Panc1 (cell line): ENCODE measurements around the gene PLCG2. TPM values are rescaled to one million over a fixed set of nuclear protein-coding genes. Genes with fewer than 3 reads are reported as not detected.

Experiments
- ATAC-seq: fragments of 200-7000 bp; cut with Tn5 transposase; 2 replicates; pipeline ENCODE4 v1.9.1; 2020; ENCODE audit warnings: mild to moderate bottlenecking, moderate library complexity
- BruUV-seq: library from RNA; stranded (reverse); fragments of 400-500 nt; replicated peaks from 2 replicates; lab custom pipeline; 2021; lab: Mats Ljungman, UMichigan
- CTCF ChIA-PET: fragments of 300-600 bp; sonication (Branson Sonifier 250); formaldehyde crosslinking; loops from one replicate; lab custom pipeline; 2022; ENCODE audit warnings: antibody characterized with exemption; lab: Charles Lee
- POLR2A ChIA-PET: fragments of 300-600 bp; sonication (Branson Sonifier 250); formaldehyde crosslinking; loops from one replicate; lab custom pipeline; 2022; ENCODE audit warnings: antibody characterized with exemption; lab: Charles Lee
- DNase-seq: peaks from one replicate; pipeline ENCODE4 v3.0.0-alpha.2; 2010; ENCODE audit warnings: low read depth, low spot score
- H3K27ac ChIP-seq: 2 replicates; pipeline ENCODE4 v1.5.1; 2011; ENCODE audit warnings: mild to moderate bottlenecking, low read length, inconsistent platforms
- H3K27me3 ChIP-seq: fragments of 200-500 bp; sonication (Bioruptor generic); 2 replicates; pipeline ENCODE4 v1.6.0; 2014; ENCODE audit warnings: low read length, inconsistent platforms; ENCODE audit not compliant: control insufficient read depth, insufficient read depth
- H3K36me3 ChIP-seq: fragments of 200-500 bp; sonication (Bioruptor generic); 2 replicates; pipeline ENCODE4 v1.5.1; 2014; ENCODE audit warnings: inconsistent platforms, mild to moderate bottlenecking, low read length, moderate library complexity; ENCODE audit not compliant: control insufficient read depth, insufficient read depth
- H3K4me1 ChIP-seq: 2 replicates; pipeline ENCODE4 v1.5.1; 2011; ENCODE audit warnings: inconsistent platforms, mild to moderate bottlenecking, low read length, moderate library complexity; ENCODE audit not compliant: control insufficient read depth, insufficient read depth
- H3K4me3 ChIP-seq, 2 experiments: 2 replicates each; pipeline ENCODE4 v1.5.1; 2011 to 2012; ENCODE audit warnings: low read depth in 2 of 2, low read length in 2 of 2, mild to moderate bottlenecking in 2 of 2, inconsistent platforms in 1 of 2, moderate library complexity in 1 of 2
- H3K9me3 ChIP-seq: fragments of 200-500 bp; sonication (Bioruptor generic); 2 replicates; pipeline ENCODE4 v1.5.1; 2014; ENCODE audit warnings: low read depth, mild to moderate bottlenecking, inconsistent platforms, low read length, moderate library complexity; ENCODE audit not compliant: control insufficient read depth, insufficient read depth
- POLR2AphosphoS5 ChIP-seq: IDR thresholded peaks from 2 replicates; pipeline ENCODE4 v1.6.1; 2012; ENCODE audit warnings: mild to moderate bottlenecking, low read depth, low read length, moderate library complexity
- REST ChIP-seq, 2 experiments: IDR thresholded peaks; 2 replicates each; pipeline ENCODE4 v1.6.1; 2011 to 2012; ENCODE audit warnings: low read depth in 2 of 2, control low read depth in 1 of 2, low read length in 1 of 2, mild to moderate bottlenecking in 1 of 2, moderate library complexity in 1 of 2; ENCODE audit not compliant: insufficient read depth in 1 of 2
- SIN3A ChIP-seq: IDR thresholded peaks from 2 replicates; pipeline ENCODE4 v1.6.1; 2012; ENCODE audit warnings: low read depth, mild to moderate bottlenecking, low read length, moderate library complexity, borderline replicate concordance; ENCODE audit not compliant: insufficient read depth
- TCF7L2 ChIP-seq: IDR thresholded peaks from 2 replicates; pipeline ENCODE4 v1.6.1; 2011; ENCODE audit warnings: mild to moderate bottlenecking, low read depth, low read length, inconsistent platforms
- in situ Hi-C: cut with HindIII; loops from 2 replicates; pipeline ENCODE4 v1.10.0; 2016; ENCODE audit warnings: low sequenced_read_pairs, low pct_unique_long_range_greater_than_20kb
- intact Hi-C: fragments of 100-400 bp; cut with micrococcal nuclease; formaldehyde crosslinking; loops from one replicate; pipeline ENCODE4 v1.10.0; 2022; ENCODE audit not compliant: unreplicated experiment
- total RNA-seq: library from RNA; stranded (reverse); gene quantifications from one replicate; pipeline ENCODE4 v1.2.1, GENCODE V29; 2021; ENCODE audit not compliant: unreplicated experiment
- TF ChIP-seq, protein P1 (sequence below): fragments of 450-650 bp; IDR thresholded peaks from 2 replicates; pipeline ENCODE4 v1.5.1; 2017; ENCODE audit warnings: mild to moderate bottlenecking

Gene PLCG2
- total RNA-seq, 1 experiment from 2014 or later = 10.8 TPM

DNA sequence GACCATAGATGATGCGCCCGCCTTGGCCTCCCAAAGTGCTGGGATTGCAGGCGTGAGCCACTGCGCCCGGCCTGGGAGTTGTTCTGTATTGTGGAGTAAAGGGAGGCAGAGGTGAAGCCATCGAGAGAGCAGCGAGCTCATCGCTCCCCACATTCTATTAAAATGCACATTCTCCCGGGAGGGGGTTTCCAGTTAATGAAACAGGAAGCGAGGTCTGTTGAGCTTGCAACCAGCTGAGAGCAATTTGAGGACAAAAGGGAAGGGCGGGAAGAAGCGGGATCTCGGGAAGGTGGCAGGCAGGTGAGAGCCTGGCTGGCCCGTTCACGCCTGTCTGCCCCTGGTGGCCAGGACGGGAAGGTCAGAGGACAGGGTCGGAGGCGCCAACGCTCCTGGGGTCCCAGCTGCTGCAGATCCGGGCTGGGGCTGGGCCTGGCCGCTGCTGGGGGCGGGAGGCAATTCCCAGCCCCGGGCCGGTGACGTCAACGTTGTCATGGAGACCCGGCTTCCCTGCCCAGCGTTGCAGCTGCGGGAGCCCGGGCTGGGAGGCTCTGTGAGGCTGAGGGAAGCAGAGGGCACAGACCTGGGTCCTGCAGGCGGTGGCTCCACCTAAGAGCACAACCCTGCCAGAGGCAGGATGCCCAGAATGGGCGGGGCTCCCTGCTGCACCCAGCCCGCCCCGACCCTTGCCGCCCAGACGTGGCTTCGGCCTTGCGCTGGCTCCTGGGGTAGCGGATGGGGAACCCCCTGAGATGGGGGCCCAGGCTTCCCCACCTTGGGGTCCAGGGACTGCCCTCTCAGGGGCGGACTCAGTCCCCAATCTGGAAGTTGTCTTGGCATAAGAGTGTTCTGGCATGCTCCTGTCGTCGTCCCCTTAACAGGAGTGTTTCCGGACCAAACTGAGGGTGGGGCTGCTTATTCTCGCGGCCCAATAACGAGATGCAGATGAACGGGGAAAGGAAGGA is 48.7 kb upstream of the PLCG2 start:
- POLR2A ChIA-PET = no interaction called here
- intact Hi-C loops = loop anchor here (10.0 kb wide), 2 partner anchors 696 to 726 kb away; partner anchors contain the start of genes ATMIN, CENPN and CMC2
- H3K4me3 ChIP-seq = peak overlapping the region; percentile 16 to 42

DNA sequence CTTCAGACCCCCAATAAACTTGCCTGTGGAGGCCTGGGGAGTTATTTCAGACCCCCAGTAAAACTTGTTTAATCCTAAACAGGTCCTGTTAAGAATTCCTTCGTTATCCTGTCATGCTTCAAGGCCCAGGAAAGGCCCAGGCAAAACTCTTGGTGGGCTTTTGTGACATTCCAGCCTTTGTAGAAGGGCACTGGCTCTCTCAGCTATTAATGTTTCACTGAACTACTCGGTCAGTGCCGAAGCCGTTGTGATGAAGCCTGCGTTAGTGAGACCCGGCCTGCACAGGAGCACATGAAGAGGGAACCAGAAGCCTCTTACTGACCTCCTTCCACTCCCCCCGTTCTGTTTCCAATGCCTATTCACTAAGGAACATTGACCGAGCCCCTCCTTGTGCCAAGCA is 47.4 kb upstream of the PLCG2 start:
- no peak for DNase-seq
- in situ Hi-C loops = no loop called here
- intact Hi-C loops = loop anchor here (10.0 kb wide), 2 partner anchors 697 to 727 kb away; partner anchors contain the start of genes ATMIN, CENPN and CMC2
- POLR2A ChIA-PET = no interaction called here
- Histone ChIP-seq H3K9me3 (no peaks in the 10 kb centered on the region), H3K27me3 (no peaks in the 10 kb centered on the region), H3K4me3 (no peak overlapping the region), H3K36me3 (no peaks in the 10 kb centered on the region), H3K4me1 (peaks cover 3% of the 10 kb centered on the region; the same call in 1 of the 2 replicates), H3K27ac (no peak overlapping the region)
- ATAC-seq = no peak
- CTCF ChIA-PET = no interaction called here
- TF ChIP-seq TCF7L2 (no peak), POLR2AphosphoS5 (no peak), SIN3A (no peak), REST (IDR thresholded peaks at IDR 0.05; ENCODE audit: insufficient read depth in 1 of 2, low read depth in 2 of 2, low read length in 1 of 2) (no peak)
- TF ChIP-seq, protein P1, sequence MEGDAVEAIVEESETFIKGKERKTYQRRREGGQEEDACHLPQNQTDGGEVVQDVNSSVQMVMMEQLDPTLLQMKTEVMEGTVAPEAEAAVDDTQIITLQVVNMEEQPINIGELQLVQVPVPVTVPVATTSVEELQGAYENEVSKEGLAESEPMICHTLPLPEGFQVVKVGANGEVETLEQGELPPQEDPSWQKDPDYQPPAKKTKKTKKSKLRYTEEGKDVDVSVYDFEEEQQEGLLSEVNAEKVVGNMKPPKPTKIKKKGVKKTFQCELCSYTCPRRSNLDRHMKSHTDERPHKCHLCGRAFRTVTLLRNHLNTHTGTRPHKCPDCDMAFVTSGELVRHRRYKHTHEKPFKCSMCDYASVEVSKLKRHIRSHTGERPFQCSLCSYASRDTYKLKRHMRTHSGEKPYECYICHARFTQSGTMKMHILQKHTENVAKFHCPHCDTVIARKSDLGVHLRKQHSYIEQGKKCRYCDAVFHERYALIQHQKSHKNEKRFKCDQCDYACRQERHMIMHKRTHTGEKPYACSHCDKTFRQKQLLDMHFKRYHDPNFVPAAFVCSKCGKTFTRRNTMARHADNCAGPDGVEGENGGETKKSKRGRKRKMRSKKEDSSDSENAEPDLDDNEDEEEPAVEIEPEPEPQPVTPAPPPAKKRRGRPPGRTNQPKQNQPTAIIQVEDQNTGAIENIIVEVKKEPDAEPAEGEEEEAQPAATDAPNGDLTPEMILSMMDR = no peak
- BruUV-seq = no TSS peak

More for the DNA sequence above, 48.7 kb upstream of the PLCG2 start:
- in situ Hi-C loops = no loop called here
- no peaks in the 10 kb centered on the region for H3K27me3 ChIP-seq
- ATAC-seq = peak; percentile 93
- no peaks in the 10 kb centered on the region for H3K36me3 ChIP-seq
- H3K4me1 ChIP-seq = peaks cover 3% of the 10 kb centered on the region; the same call in 1 of the 2 replicates
- no peak for DNase-seq
- no TSS peak for BruUV-seq
- CTCF ChIA-PET = interaction anchor here (1.2 kb wide), 1 partner anchor 362 kb away, joined by 3 read pairs; no protein-coding TSS in a partner anchor
- H3K9me3 ChIP-seq = no peaks in the 10 kb centered on the region
- H3K27ac ChIP-seq = no peak overlapping the region
- TF ChIP-seq, protein P1 = peak; percentile 79
- TF ChIP-seq TCF7L2 = no peak
